ENCODE results near the gene FGD5.

FGD5 gene

GRCh38 chr3:14907043-14907966 is 88.5 kb downstream of the FGD5 start:
- no peaks in the 10 kb centered on the region for H4K20me1 ChIP-seq (ENCODE audit: insufficient read depth, low read length)
- H3K79me2 ChIP-seq (ENCODE audit: insufficient read depth, low read length), result no peaks in the 10 kb centered on the region
- no peaks in the 10 kb centered on the region for H3K4me1 ChIP-seq (ENCODE audit: insufficient read depth, low read length, severe bottlenecking)
- H3K4me3 ChIP-seq (ENCODE audit: low read depth, low read length, poor library complexity, severe bottlenecking), result no peak overlapping the region
- H3K9ac ChIP-seq (ENCODE audit: low read length), result no peak overlapping the region
- no peak overlapping the region for H3K27ac ChIP-seq (ENCODE audit: low read depth, low read length, poor library complexity, severe bottlenecking)
- H3F3A ChIP-seq (ENCODE audit: insufficient read depth, low read length), result no peaks in the 10 kb centered on the region
- peaks cover 9% of the 10 kb centered on the region for H3K9me3 ChIP-seq (ENCODE audit: low read length)
- no peak overlapping the region for H2AFZ ChIP-seq (ENCODE audit: low read length)
- peaks cover 7% of the 10 kb centered on the region; the same call in 1 of the 2 replicates for H3K27me3 ChIP-seq (ENCODE audit: insufficient read depth, low read length)
- H3K4me2 ChIP-seq (ENCODE audit: low read length), result no peak overlapping the region
- TF ChIP-seq EZH2 (IDR thresholded peaks at IDR 0.05; ENCODE audit: borderline replicate concordance, low read length), result no peak
- TF ChIP-seq, protein P1, sequence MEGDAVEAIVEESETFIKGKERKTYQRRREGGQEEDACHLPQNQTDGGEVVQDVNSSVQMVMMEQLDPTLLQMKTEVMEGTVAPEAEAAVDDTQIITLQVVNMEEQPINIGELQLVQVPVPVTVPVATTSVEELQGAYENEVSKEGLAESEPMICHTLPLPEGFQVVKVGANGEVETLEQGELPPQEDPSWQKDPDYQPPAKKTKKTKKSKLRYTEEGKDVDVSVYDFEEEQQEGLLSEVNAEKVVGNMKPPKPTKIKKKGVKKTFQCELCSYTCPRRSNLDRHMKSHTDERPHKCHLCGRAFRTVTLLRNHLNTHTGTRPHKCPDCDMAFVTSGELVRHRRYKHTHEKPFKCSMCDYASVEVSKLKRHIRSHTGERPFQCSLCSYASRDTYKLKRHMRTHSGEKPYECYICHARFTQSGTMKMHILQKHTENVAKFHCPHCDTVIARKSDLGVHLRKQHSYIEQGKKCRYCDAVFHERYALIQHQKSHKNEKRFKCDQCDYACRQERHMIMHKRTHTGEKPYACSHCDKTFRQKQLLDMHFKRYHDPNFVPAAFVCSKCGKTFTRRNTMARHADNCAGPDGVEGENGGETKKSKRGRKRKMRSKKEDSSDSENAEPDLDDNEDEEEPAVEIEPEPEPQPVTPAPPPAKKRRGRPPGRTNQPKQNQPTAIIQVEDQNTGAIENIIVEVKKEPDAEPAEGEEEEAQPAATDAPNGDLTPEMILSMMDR (IDR thresholded peaks at IDR 0.05; ENCODE audit: low read length), result no peak
- H3K9me2 ChIP-seq (ENCODE audit: low read depth, low read length), result no peaks in the 10 kb centered on the region
- no peaks in the 10 kb centered on the region; the same call in 1 of the 2 replicates for H3K36me3 ChIP-seq (ENCODE audit: insufficient read depth, low read length)

DNA sequence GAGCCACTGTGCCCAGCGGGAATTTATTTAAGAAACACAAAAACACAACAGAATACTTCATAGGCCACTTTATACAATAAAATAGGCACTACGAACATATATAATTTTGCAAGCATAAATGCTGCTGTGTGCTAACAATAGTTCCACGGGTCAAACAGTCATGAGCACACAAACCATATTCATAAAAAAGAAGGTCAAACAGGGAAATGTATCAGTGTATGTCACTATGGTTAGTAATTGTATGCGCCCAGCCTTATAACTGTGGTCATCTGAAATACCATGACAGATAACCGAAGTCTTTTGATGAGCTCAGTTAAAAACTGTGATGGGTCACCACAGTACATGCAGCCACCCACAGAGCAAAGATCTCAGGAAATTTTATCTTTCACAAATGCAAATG is 90.5 kb downstream of the FGD5 start:
- Histone ChIP-seq H3K36me3 (ENCODE audit: insufficient read depth, low read length) (no peaks in the 10 kb centered on the region; the same call in 1 of the 2 replicates), H3K27ac (ENCODE audit: low read depth, low read length, poor library complexity, severe bottlenecking) (no peak overlapping the region), H3K9me3 (ENCODE audit: low read length) (peaks cover 9% of the 10 kb centered on the region), H3K9me2 (ENCODE audit: low read depth, low read length) (no peaks in the 10 kb centered on the region), H2AFZ (ENCODE audit: low read length) (no peak overlapping the region), H3K79me2 (ENCODE audit: insufficient read depth, low read length) (no peaks in the 10 kb centered on the region), H3K27me3 (ENCODE audit: insufficient read depth, low read length) (peaks cover 9% of the 10 kb centered on the region; the same call in 1 of the 2 replicates), H3K9ac (ENCODE audit: low read length) (no peak overlapping the region), H3K4me1 (ENCODE audit: insufficient read depth, low read length, severe bottlenecking) (no peaks in the 10 kb centered on the region), H3K4me2 (ENCODE audit: low read length) (no peak overlapping the region), H4K20me1 (ENCODE audit: insufficient read depth, low read length) (no peaks in the 10 kb centered on the region), H3F3A (ENCODE audit: insufficient read depth, low read length) (no peaks in the 10 kb centered on the region), H3K4me3 (ENCODE audit: low read depth, low read length, poor library complexity, severe bottlenecking) (no peak overlapping the region)
- TF ChIP-seq EZH2 (IDR thresholded peaks at IDR 0.05; ENCODE audit: borderline replicate concordance, low read length), result no peak
- TF ChIP-seq, protein P1 (IDR thresholded peaks at IDR 0.05; ENCODE audit: low read length), result no peak

DNA sequence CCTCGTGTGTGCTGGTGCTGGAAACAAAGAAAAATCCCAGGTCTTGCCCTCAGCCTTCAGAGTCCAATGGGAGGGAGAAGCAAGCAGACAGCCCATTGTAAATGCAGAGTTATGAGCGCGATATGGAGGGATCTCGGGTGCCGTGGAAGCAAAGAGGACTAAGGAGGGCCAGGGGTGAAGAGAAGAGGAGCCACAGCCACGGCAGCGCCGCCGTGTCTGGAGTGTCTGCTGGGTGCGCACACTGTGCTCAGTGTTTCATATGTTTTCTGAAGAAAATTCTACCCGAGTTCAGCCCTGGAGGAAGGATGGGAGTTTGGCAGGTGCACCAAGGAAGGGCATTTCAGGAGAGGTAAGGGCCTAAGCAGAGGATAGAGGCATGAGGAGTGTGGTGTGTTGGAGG is 92.9 kb downstream of the FGD5 start:
- no peak for TF ChIP-seq EZH2 (IDR thresholded peaks at IDR 0.05; ENCODE audit: borderline replicate concordance, low read length)
- TF ChIP-seq, protein P1 (IDR thresholded peaks at IDR 0.05; ENCODE audit: low read length), result no peak
- Histone ChIP-seq H3K36me3 (ENCODE audit: insufficient read depth, low read length) (no peaks in the 10 kb centered on the region), H3K27ac (ENCODE audit: low read depth, low read length, poor library complexity, severe bottlenecking) (no peak overlapping the region)

More for the DNA sequence above, 92.9 kb downstream of the FGD5 start:
- H3K9me3 ChIP-seq (ENCODE audit: low read length), result no peaks in the 10 kb centered on the region
- H3K4me3 ChIP-seq (ENCODE audit: low read depth, low read length, poor library complexity, severe bottlenecking), result no peak overlapping the region
- no peaks in the 10 kb centered on the region for H3K9me2 ChIP-seq (ENCODE audit: low read depth, low read length)
- H2AFZ ChIP-seq (ENCODE audit: low read length), result no peak overlapping the region
- no peaks in the 10 kb centered on the region for H3F3A ChIP-seq (ENCODE audit: insufficient read depth, low read length)
- H3K79me2 ChIP-seq (ENCODE audit: insufficient read depth, low read length), result no peaks in the 10 kb centered on the region
- H3K27me3 ChIP-seq (ENCODE audit: insufficient read depth, low read length), result peaks cover 3% of the 10 kb centered on the region; the same call in 1 of the 2 replicates
- H4K20me1 ChIP-seq (ENCODE audit: insufficient read depth, low read length), result no peaks in the 10 kb centered on the region
- H3K4me1 ChIP-seq (ENCODE audit: insufficient read depth, low read length, severe bottlenecking), result no peaks in the 10 kb centered on the region
- no peak overlapping the region for H3K9ac ChIP-seq (ENCODE audit: low read length)
- no peak overlapping the region for H3K4me2 ChIP-seq (ENCODE audit: low read length)
